ENCODE results near the gene BARHL1.
"Not testable (repeated sequence)": the region's sequence is repeated elsewhere in the genome, so short reads cannot be mapped to it uniquely, and the experiment has no call there.

Gene BARHL1

GRCh38 chr9:132557159-132557558 lies 25.2 kb upstream of the BARHL1 start:
- no peak for DNase-seq

GRCh38 chr9:132559711-132560110 lies 22.7 kb upstream of the BARHL1 start:
- DNase-seq = no peak

- no peak for DNase-seq
Observed at GRCh38 chr9:132560616-132561202, 21.7 kb upstream of the BARHL1 start.

DNA sequence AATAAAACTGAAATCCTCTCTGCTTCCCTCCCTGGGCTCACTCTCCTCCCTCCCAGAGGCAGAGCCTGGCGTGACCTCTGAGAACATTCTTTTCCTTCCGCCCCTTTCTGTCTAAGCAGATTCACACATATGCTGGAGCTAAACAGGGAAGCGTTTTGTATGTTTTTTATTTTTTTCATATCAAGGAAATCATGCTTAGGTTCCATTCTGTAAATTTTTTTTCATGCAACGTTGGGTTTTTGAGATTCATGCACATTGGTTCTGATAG lies 20.2 kb upstream of the BARHL1 start:
- DNase-seq = no peak

DNA sequence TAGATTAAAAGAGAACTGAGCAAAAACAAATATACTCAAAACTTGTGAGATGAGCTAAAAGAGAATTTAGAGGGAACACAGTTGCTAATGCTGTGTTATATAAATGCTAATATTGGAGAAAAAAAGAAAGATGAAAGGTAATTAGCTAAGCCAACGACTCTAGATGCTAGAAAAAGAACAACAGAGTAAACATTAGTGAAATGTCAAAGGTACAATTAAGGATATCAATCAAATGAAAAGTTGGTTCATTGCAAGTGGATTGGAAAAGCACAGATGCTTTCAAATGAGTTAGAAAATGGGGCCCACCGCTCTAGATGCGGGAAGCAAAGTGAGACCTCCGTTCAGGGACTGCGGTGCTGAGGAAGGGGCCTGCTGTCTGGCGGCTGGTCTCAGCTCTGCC lies 17.9 kb upstream of the BARHL1 start:
- DNase-seq = no peak

DNA sequence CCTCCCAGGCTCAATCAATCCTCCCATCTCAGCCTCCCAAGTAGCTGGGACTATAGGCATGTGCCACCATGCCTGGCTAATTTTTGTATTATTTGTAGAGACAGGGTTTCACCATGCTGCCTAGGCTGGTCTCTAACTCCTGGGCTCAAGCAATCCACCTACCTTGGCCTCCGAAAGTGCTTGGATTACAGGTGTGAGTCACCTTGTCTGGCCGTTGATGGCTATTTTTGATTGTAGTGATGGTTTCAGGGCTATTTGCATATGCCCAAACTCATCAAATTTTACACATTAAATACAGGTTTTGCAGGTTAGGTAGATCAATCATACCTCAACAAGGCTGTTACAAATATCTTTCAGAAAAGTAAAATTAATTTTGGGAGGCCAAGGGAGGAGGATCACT lies 13.6 kb upstream of the BARHL1 start:
- DNase-seq = not testable (repeated sequence)

GRCh38 chr9:132571806-132572600 lies 10.4 kb upstream of the BARHL1 start:
- DNase-seq = no peak

DNA sequence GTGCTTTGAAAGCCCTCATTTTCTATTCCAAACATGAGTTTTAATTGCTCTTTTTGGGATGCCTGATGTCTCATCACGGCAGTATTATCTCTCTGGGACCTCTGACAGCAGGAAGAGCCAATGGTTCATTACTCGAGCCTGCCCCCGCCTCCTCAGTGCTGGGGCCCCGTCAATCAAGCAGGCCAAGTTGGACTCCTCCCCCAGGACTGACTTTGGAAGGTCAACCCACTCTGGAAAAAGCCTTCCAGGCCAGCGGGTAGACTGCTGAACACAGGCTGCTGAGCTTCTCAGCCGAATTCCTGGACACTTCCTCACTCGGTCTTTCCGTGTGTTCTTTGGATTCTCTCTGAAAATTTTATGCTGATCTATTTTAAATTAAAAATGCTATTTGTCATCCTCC lies 9.5 kb upstream of the BARHL1 start:
- no peak for DNase-seq

DNA sequence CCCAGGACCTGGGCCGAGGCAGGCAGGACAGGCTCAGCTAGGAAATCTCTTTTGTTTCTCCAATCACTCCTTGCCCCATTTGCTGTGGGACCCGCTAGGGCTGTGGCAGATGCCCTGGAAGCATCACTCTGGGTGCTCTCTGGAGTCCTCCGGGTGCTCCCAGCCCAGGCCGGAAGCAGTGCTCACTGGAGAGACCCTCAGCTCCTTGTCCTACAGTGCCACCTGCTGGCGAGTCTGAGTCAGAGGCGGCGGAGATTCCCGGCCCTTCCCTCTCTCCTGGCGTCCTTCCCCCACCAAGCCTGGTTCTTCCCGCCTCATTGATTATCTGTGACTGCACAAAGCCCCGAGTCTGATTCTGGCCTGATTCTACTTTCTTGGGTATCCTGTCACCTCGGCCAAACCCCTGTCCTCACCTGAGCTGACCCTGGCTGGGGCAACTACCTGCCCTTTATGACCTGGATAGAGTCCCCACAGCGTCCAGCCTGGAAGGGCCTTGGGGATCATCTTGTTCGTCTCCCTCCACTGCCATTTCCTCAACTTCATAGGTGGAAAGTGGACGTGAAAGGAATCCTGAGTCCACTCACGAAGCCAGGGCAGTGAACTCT lies 7.3 kb upstream of the BARHL1 start:
- DNase-seq = no peak

DNA sequence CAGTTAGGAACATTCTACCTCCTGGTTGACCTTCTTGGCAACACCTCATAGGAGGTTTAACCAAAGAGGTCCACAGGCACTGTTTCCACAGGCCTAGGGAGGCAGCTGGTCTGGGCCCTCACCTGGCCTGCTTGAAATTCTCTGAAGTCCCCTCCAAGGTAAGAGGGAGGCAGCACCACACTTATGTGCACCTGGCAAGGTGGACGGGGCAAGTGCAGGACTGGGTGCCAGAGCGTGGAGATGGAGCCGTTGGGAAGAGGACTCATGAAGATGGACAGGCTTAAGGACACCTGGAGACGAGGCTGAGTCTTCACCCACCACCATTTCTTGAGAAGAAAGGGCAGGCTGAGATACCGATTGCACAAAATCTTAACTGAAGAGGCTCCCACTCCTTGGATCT lies 6.6 kb upstream of the BARHL1 start:
- no peak for DNase-seq

DNA sequence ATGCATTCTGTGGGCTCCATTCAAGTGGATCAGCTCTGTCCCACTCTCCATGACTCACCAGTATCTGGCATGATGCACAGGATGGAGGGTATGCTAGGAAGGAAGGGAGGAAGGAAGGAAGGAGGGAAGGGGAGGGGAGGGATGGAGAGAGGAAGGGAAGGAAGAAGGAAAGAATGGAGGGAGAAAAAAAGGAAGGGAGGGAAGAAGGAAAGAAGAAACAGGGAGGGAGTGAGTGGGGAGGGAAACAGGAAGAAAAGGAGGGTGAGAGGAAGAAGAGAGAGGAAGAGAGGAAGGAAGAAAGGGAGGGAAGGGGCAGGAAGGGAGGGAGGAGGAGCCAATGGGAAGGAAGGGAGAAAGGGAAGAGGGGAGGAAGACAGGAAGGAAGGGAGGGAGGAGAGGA lies 5.3 kb upstream of the BARHL1 start:
- no peak for DNase-seq

- no peak for DNase-seq
Observed at GRCh38 chr9:132578367-132578932, 4.0 kb upstream of the BARHL1 start.

DNA sequence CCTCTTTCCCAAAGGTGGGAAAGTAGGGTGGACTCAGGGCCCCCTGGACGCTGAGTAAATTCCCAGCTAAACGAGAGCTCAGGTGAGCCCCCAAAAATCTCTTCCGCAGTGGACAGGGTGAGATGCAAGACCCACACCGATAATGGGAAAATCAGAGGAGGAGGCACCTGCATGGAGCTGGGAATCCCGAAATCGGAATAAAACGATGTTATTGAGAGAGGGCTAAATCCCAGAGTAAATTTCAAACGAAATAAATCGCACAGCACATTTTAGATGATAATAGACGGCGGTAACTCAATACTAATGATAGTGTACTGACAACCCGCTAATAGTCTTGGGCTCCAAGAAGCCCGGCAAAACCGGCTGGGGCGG lies 3.0 kb upstream of the BARHL1 start:
- DNase-seq = no peak

GRCh38 chr9:132582786-132583583 lies 579 bp downstream of the BARHL1 start:
- DNase-seq = no peak

GRCh38 chr9:132583584-132584304 lies 1.3 kb downstream of the BARHL1 start:
- DNase-seq = no peak

DNA sequence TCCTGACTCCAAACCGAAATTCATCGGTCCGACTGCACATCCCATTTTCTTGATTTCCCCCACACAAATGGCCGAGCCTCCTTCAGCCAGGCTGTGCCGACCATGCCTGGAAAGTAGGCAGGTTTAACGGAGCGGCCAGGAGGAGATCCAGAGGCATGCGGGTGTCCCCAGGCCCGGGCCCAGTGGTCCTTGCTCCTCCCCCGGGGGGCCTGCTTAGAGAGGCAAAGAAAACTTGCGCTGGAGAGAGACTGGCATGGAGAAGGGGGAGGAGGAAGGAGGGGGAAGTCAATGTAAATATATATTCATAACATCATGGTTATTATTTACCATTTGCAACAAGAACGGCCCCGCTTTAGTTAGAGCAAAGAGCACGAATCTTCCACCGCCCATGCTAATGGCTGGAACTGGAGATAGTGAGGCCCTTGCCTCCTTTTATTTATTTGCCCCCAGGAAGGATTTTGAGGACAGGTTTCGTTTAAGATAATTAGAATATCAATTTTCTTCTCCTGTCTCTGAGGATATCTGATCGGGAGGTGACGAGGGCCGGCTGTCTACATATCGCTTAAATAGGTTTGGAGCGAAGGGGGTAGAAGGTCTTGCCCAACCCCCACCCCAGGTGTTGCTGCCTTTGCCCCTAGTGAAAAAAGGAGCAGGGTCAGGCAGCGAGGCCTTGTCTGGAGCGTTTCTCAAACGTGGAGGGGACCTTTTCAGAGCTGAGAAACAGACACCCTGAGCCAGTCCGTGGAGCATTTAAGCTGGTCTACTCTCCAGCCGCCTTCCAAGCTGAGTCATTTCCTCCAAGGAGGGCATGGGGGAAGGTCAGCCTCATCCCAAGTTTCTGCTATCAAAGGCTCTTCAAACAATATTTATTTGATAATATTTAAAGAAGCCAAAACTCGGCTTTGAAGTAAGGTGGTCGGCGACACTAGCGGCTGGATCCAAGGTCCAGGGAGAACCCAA lies 2.5 kb downstream of the BARHL1 start:
- no peak for DNase-seq

GRCh38 chr9:132585954-132586829 lies 3.8 kb downstream of the BARHL1 start:
- DNase-seq = no peak

- no peak for DNase-seq
Observed at GRCh38 chr9:132586830-132587591, 4.6 kb downstream of the BARHL1 start.

GRCh38 chr9:132587592-132587955 lies 5.2 kb downstream of the BARHL1 start:
- no peak for DNase-seq

GRCh38 chr9:132588098-132588497 lies 5.7 kb downstream of the BARHL1 start:
- DNase-seq = no peak

All from cortex of kidney (tissue), 1 donor.